ENCODE data around the gene NID1.

The NID1 gene

GRCh38 chr1:236064674-236065508 is at the start of gene NID1:
NID1 (minus strand) TSS chr1:236065090; CDS start chr1:236065079, 11 bp downstream.
- peak; percentile 87 for DNase-seq

- no peak for DNase-seq
These were observed 49.3 kb upstream of the NID1 start for GRCh38 chr1:236114076-236114747.

GRCh38 chr1:236113324-236114032 is 48.6 kb upstream of the NID1 start:
- DNase-seq = no peak

- no peak for DNase-seq
These were observed 47.4 kb upstream of the NID1 start for GRCh38 chr1:236112332-236112627.

GRCh38 chr1:236111527-236112331 is 46.8 kb upstream of the NID1 start:
- DNase-seq = no peak

- DNase-seq = no peak
These were observed 45.2 kb upstream of the NID1 start for GRCh38 chr1:236110137-236110536.

GRCh38 chr1:236108027-236108648 is 43.2 kb upstream of the NID1 start:
- DNase-seq = no peak

- no peak for DNase-seq
These were observed 42.4 kb upstream of the NID1 start for GRCh38 chr1:236107121-236107907.

- peak; percentile 52 for DNase-seq
These were observed 38.8 kb upstream of the NID1 start for GRCh38 chr1:236103646-236104218.

GRCh38 chr1:236103059-236103458 is 38.2 kb upstream of the NID1 start:
- DNase-seq = no peak

- DNase-seq = no peak
These were observed 37.7 kb upstream of the NID1 start for GRCh38 chr1:236102611-236103010.

- DNase-seq = no peak
These were observed 36.6 kb upstream of the NID1 start for GRCh38 chr1:236101233-236102200.

- DNase-seq = no peak
These were observed 35.9 kb upstream of the NID1 start for GRCh38 chr1:236100799-236101198.

GRCh38 chr1:236099355-236099974 is 34.6 kb upstream of the NID1 start:
- DNase-seq = peak; percentile 35

- DNase-seq = no peak
These were observed 33.4 kb upstream of the NID1 start for GRCh38 chr1:236098267-236098666.

- peak; percentile 33 for DNase-seq
These were observed 32.0 kb upstream of the NID1 start for GRCh38 chr1:236096660-236097482.

GRCh38 chr1:236095705-236096520 is 31.0 kb upstream of the NID1 start:
- no peak for DNase-seq

- DNase-seq = no peak
These were observed 28.0 kb upstream of the NID1 start for GRCh38 chr1:236092899-236093298.
